ENCODE data around the gene OR10H2. TPM values are rescaled to one million over a fixed set of nuclear protein-coding genes. Genes with fewer than 3 reads are reported as not detected.

The OR10H2 gene
- total RNA-seq, 1 experiment from 2014 or later, result not detected

GRCh38 chr19:15776264-15776663, 48.4 kb downstream of the OR10H2 start:
- H3K36me3 Mint-ChIP-seq (ENCODE audit: insufficient read depth, unreplicated experiment), result no peaks in the 10 kb centered on the region
- no TSS peak for BruUV-seq (replicated peaks)

DNA sequence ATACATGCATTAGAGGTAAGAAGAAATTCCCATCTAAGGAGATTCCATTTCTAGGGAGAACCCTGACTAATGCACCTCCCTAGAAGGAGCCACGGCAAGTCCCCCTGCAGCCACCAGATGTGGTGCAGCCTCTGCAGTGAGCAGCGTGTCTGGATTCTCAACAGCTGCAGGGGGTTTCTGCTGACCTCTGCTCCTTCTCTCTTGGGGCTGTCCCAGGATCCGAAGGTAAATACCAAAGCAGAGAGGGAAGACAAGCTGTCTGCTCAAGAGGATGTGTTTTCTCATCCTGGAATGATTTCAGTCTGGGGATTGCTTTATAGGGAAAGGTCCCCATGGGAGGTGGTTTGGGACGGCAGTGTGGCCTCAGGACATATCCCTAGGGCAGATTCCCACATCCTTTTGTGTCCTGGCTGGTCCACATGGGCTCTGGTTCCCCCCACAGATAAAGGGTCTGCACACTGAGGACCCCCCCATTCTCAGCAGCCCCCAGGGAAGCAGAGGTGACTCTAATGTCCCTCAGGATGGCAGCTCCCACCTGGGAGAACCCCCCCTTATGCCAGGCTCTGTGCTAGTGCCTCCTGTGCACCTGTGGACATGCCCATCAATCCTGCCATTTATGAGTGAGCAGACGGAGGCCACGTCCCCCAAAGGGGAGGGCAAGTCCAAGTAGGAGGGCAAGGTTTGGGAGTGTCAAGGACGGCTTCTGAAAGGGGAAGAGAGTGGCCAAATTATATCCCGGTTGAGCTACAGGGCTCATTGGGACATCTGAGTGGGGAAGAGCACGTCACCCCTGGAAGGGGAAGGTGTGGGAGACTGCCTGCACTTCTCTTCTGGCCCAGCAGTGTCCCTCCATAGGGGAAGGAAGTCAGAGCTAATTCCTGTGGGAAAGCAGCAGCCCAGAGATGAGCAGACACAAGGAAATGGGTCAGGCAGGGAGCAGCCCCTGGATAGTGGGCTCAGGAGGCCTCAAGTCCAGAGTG, 49.5 kb downstream of the OR10H2 start:
- DNase-seq (ENCODE audit: unreplicated experiment), result no peak
- TF ChIP-seq, protein P1, sequence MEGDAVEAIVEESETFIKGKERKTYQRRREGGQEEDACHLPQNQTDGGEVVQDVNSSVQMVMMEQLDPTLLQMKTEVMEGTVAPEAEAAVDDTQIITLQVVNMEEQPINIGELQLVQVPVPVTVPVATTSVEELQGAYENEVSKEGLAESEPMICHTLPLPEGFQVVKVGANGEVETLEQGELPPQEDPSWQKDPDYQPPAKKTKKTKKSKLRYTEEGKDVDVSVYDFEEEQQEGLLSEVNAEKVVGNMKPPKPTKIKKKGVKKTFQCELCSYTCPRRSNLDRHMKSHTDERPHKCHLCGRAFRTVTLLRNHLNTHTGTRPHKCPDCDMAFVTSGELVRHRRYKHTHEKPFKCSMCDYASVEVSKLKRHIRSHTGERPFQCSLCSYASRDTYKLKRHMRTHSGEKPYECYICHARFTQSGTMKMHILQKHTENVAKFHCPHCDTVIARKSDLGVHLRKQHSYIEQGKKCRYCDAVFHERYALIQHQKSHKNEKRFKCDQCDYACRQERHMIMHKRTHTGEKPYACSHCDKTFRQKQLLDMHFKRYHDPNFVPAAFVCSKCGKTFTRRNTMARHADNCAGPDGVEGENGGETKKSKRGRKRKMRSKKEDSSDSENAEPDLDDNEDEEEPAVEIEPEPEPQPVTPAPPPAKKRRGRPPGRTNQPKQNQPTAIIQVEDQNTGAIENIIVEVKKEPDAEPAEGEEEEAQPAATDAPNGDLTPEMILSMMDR (IDR thresholded peaks at IDR 0.05; ENCODE audit: unreplicated experiment), result no peak
- no peak overlapping the region for H3K27ac Mint-ChIP-seq (ENCODE audit: low read depth, unreplicated experiment)
- intact Hi-C loops (cut with micrococcal nuclease), result no loop called here
- no peak overlapping the region for H3K4me3 Mint-ChIP-seq (ENCODE audit: unreplicated experiment)
- no TSS peak for BruUV-seq (replicated peaks)
- CTCF ChIA-PET, result interaction anchor here (0.6 kb wide), 1 partner anchor 264 kb away, joined by 3 read pairs; no protein-coding TSS in a partner anchor
- H3K36me3 Mint-ChIP-seq (ENCODE audit: insufficient read depth, unreplicated experiment), result no peaks in the 10 kb centered on the region
- peaks cover 34% of the 10 kb centered on the region for H3K9me3 Mint-ChIP-seq (ENCODE audit: unreplicated experiment)
- H3K4me1 Mint-ChIP-seq (ENCODE audit: insufficient read depth, unreplicated experiment), result no peaks in the 10 kb centered on the region
- H3K27me3 Mint-ChIP-seq (ENCODE audit: insufficient read depth, unreplicated experiment), result no peaks in the 10 kb centered on the region
- POLR2A ChIA-PET, result no interaction called here

More at GRCh38 chr19:15776264-15776663, 48.4 kb downstream of the OR10H2 start:
- Mint-ChIP-seq H3K27ac (ENCODE audit: low read depth, unreplicated experiment) (no peak overlapping the region), H3K27me3 (ENCODE audit: insufficient read depth, unreplicated experiment) (no peaks in the 10 kb centered on the region), H3K9me3 (ENCODE audit: unreplicated experiment) (peaks cover 43% of the 10 kb centered on the region), H3K4me3 (ENCODE audit: unreplicated experiment) (no peak overlapping the region), H3K4me1 (ENCODE audit: insufficient read depth, unreplicated experiment) (no peaks in the 10 kb centered on the region)
- TF ChIP-seq, protein P1 (IDR thresholded peaks at IDR 0.05; ENCODE audit: unreplicated experiment), result no peak
- CTCF ChIA-PET, result interaction anchor here (0.5 kb wide), 1 partner anchor 419 kb away, joined by 3 read pairs; no protein-coding TSS in a partner anchor
- DNase-seq (ENCODE audit: unreplicated experiment), result no peak
- POLR2A ChIA-PET, result no interaction called here
- intact Hi-C loops (cut with micrococcal nuclease), result no loop called here

Other genes starting within 250 kb of the OR10H2 start
- gene PGLYRP2, start 248.5 kb upstream of the OR10H2 start, total RNA-seq (2022), result not detected in 2 replicates
- not detected in 2 replicates for gene CYP4F22, start 219.5 kb upstream of the OR10H2 start, total RNA-seq (2022)
- not detected in 2 replicates for gene CYP4F8, start 112.8 kb upstream of the OR10H2 start, total RNA-seq (2022)
- gene CYP4F3, start 87.1 kb upstream of the OR10H2 start, total RNA-seq (2022), result 0.42 and 0.75 TPM in 2 replicates
- gene CYP4F12, start 54.9 kb upstream of the OR10H2 start, total RNA-seq (2022), result 0.42 and 0.56 TPM in 2 replicates
- not detected in 2 replicates for gene OR10H3, start 10.0 kb downstream of the OR10H2 start, total RNA-seq (2022)
- not detected in 2 replicates for gene OR10H5, start 59.6 kb downstream of the OR10H2 start, total RNA-seq (2022)
- not detected in 2 replicates for gene OR10H1, start 87.6 kb downstream of the OR10H2 start, total RNA-seq (2022)
- gene CYP4F2, start 170.1 kb downstream of the OR10H2 start, total RNA-seq (2022), result 0.14 and 0.59 TPM in 2 replicates
- 8.1 and 10.5 TPM in 2 replicates for gene CYP4F11, start 206.5 kb downstream of the OR10H2 start, total RNA-seq (2022)
- gene OR10H4, start 221.0 kb downstream of the OR10H2 start, total RNA-seq (2022), result not detected in 2 replicates

All from MCF 10A (cell line).